Activated T-cell treated with anti-CD3 and anti-CD28 coated beads, Interleukin-2, amount 50 U/mL, for 24 hours (primary cell): ENCODE results near the gene APOB.

ENCODE experiments used
- DNase-seq: peaks from one replicate; pipeline ENCODE4 v3.0.0-alpha.2; 2020
- H3K27ac Mint-ChIP-seq: 2 replicates; pipeline ENCODE4 v1.8.0; 2020; ENCODE audit warnings: mild to moderate bottlenecking, mixed read lengths
- H3K27me3 Mint-ChIP-seq: 2 replicates; pipeline ENCODE4 v1.8.0; 2020; ENCODE audit warnings: mixed read lengths
- H3K36me3 Mint-ChIP-seq: 2 replicates; pipeline ENCODE4 v1.8.0; 2020; ENCODE audit warnings: low read depth, mixed read lengths
- H3K4me1 Mint-ChIP-seq: 2 replicates; pipeline ENCODE4 v1.8.0; 2020; ENCODE audit warnings: low read depth, mixed read lengths
- H3K4me3 Mint-ChIP-seq: 2 replicates; pipeline ENCODE4 v1.8.0; 2020; ENCODE audit warnings: mild to moderate bottlenecking, moderate library complexity, mixed read lengths
- H3K9me3 Mint-ChIP-seq: 2 replicates; pipeline ENCODE4 v1.8.0; 2020; ENCODE audit warnings: mixed read lengths

Gene APOB

GRCh38 chr2:21055879-21056790 is 12.3 kb upstream of the APOB start:
- Mint-ChIP-seq H3K4me1 (no peaks in the 10 kb centered on the region), H3K36me3 (no peaks in the 10 kb centered on the region), H3K4me3 (no peak overlapping the region), H3K27ac (no peak overlapping the region), H3K9me3 (no peaks in the 10 kb centered on the region), H3K27me3 (no peaks in the 10 kb centered on the region)
- no peak for DNase-seq

GRCh38 chr2:21055451-21055850 is 11.6 kb upstream of the APOB start:
- no peaks in the 10 kb centered on the region for H3K9me3 Mint-ChIP-seq
- H3K27me3 Mint-ChIP-seq = no peaks in the 10 kb centered on the region
- no peaks in the 10 kb centered on the region for H3K4me1 Mint-ChIP-seq
- DNase-seq = no peak
- H3K27ac Mint-ChIP-seq = no peak overlapping the region
- no peaks in the 10 kb centered on the region for H3K36me3 Mint-ChIP-seq
- H3K4me3 Mint-ChIP-seq = no peak overlapping the region

- no peaks in the 10 kb centered on the region for H3K4me1 Mint-ChIP-seq
- DNase-seq = no peak
- H3K27ac Mint-ChIP-seq = no peak overlapping the region
- H3K36me3 Mint-ChIP-seq = no peaks in the 10 kb centered on the region
- H3K9me3 Mint-ChIP-seq = no peaks in the 10 kb centered on the region
- no peak overlapping the region for H3K4me3 Mint-ChIP-seq
- H3K27me3 Mint-ChIP-seq = no peaks in the 10 kb centered on the region
Observed at GRCh38 chr2:21054011-21054410, 10.1 kb upstream of the APOB start.

GRCh38 chr2:21052044-21052443 is 8.2 kb upstream of the APOB start:
- Mint-ChIP-seq H3K27ac (no peak overlapping the region), H3K9me3 (no peaks in the 10 kb centered on the region), H3K4me1 (no peaks in the 10 kb centered on the region), H3K4me3 (no peak overlapping the region), H3K27me3 (no peaks in the 10 kb centered on the region), H3K36me3 (no peaks in the 10 kb centered on the region)
- DNase-seq = no peak

- Mint-ChIP-seq H3K27me3 (peaks cover 10% of the 10 kb centered on the region), H3K9me3 (no peaks in the 10 kb centered on the region), H3K4me1 (no peaks in the 10 kb centered on the region), H3K36me3 (no peaks in the 10 kb centered on the region), H3K27ac (no peak overlapping the region), H3K4me3 (no peak overlapping the region)
- no peak for DNase-seq
Observed at GRCh38 chr2:21050164-21050563, 6.3 kb upstream of the APOB start.

GRCh38 chr2:21047141-21048009 is 3.5 kb upstream of the APOB start:
- H3K27me3 Mint-ChIP-seq = peaks cover 32% of the 10 kb centered on the region
- no peaks in the 10 kb centered on the region for H3K36me3 Mint-ChIP-seq
- no peak overlapping the region for H3K4me3 Mint-ChIP-seq
- DNase-seq = no peak
- H3K9me3 Mint-ChIP-seq = no peaks in the 10 kb centered on the region
- no peak overlapping the region for H3K27ac Mint-ChIP-seq
- peaks cover 4% of the 10 kb centered on the region for H3K4me1 Mint-ChIP-seq

- Mint-ChIP-seq H3K9me3 (no peaks in the 10 kb centered on the region), H3K36me3 (no peaks in the 10 kb centered on the region), H3K4me1 (peaks cover 4% of the 10 kb centered on the region), H3K27me3 (peaks cover 37% of the 10 kb centered on the region), H3K27ac (no peak overlapping the region), H3K4me3 (no peak overlapping the region)
- DNase-seq = no peak
Observed at GRCh38 chr2:21046506-21046905, 2.6 kb upstream of the APOB start.

GRCh38 chr2:21044694-21045371 is 960 bp upstream of the APOB start:
- peaks cover 4% of the 10 kb centered on the region for H3K4me1 Mint-ChIP-seq
- no peaks in the 10 kb centered on the region for H3K36me3 Mint-ChIP-seq
- H3K4me3 Mint-ChIP-seq = no peak overlapping the region
- no peaks in the 10 kb centered on the region for H3K9me3 Mint-ChIP-seq
- H3K27me3 Mint-ChIP-seq = peaks cover 40% of the 10 kb centered on the region
- no peak overlapping the region for H3K27ac Mint-ChIP-seq
- DNase-seq = no peak

- H3K36me3 Mint-ChIP-seq = no peaks in the 10 kb centered on the region
- peaks cover 4% of the 10 kb centered on the region for H3K4me1 Mint-ChIP-seq
- H3K27me3 Mint-ChIP-seq = peaks cover 46% of the 10 kb centered on the region
- DNase-seq = peak; percentile 74
- H3K27ac Mint-ChIP-seq = no peak overlapping the region
- no peaks in the 10 kb centered on the region for H3K9me3 Mint-ChIP-seq
- peak overlapping the region; percentile 42 for H3K4me3 Mint-ChIP-seq
Observed at GRCh38 chr2:21042958-21043743, 722 bp downstream of the APOB start.

- H3K27me3 Mint-ChIP-seq = peaks cover 46% of the 10 kb centered on the region
Observed at GRCh38 chr2:21042708-21042957, 1.2 kb downstream of the APOB start.

GRCh38 chr2:21041943-21042707 is 1.7 kb downstream of the APOB start:
- peaks cover 4% of the 10 kb centered on the region for H3K4me1 Mint-ChIP-seq
- no peaks in the 10 kb centered on the region for H3K36me3 Mint-ChIP-seq
- H3K27ac Mint-ChIP-seq = no peak overlapping the region
- DNase-seq = no peak
- H3K27me3 Mint-ChIP-seq = peaks cover 46% of the 10 kb centered on the region
- H3K9me3 Mint-ChIP-seq = no peaks in the 10 kb centered on the region
- no peak overlapping the region for H3K4me3 Mint-ChIP-seq

More at GRCh38 chr2:21042708-21042957, 1.2 kb downstream of the APOB start:
- Mint-ChIP-seq H3K36me3 (no peaks in the 10 kb centered on the region), H3K9me3 (no peaks in the 10 kb centered on the region), H3K4me1 (peaks cover 4% of the 10 kb centered on the region), H3K4me3 (no peak overlapping the region), H3K27ac (no peak overlapping the region)
- no peak for DNase-seq

- Mint-ChIP-seq H3K9me3 (no peaks in the 10 kb centered on the region), H3K27ac (no peak overlapping the region), H3K4me1 (peaks cover 4% of the 10 kb centered on the region), H3K27me3 (peaks cover 46% of the 10 kb centered on the region), H3K36me3 (no peaks in the 10 kb centered on the region), H3K4me3 (no peak overlapping the region)
- DNase-seq = no peak
Observed at GRCh38 chr2:21041462-21041861, 2.4 kb downstream of the APOB start.

GRCh38 chr2:21040468-21041377 is 3.1 kb downstream of the APOB start:
- H3K27ac Mint-ChIP-seq = no peak overlapping the region
- peaks cover 42% of the 10 kb centered on the region for H3K27me3 Mint-ChIP-seq
- H3K4me3 Mint-ChIP-seq = no peak overlapping the region
- no peak for DNase-seq
- H3K4me1 Mint-ChIP-seq = peaks cover 4% of the 10 kb centered on the region
- H3K36me3 Mint-ChIP-seq = no peaks in the 10 kb centered on the region
- no peaks in the 10 kb centered on the region for H3K9me3 Mint-ChIP-seq
